Liver (tissue), 9 donors: Measurements from ENCODE around the gene TAF3. TPM values are rescaled to one million over a fixed set of nuclear protein-coding genes. Genes with fewer than 3 reads are reported as not detected.

ENCODE experiments used
- DNase-seq: peaks from one replicate; pipeline ENCODE4 v3.0.0-alpha.2; 2017; ENCODE audit warnings: low spot score
- H3K27ac ChIP-seq, 2 donors: one replicate each; pipeline ENCODE4 v1.7.0; 2013; ENCODE audit warnings: inconsistent platforms in 2 of 2, low read length in 2 of 2, control low read depth in 1 of 2, low read depth in 1 of 2, mild to moderate bottlenecking in 1 of 2
- H3K27me3 ChIP-seq, 4 donors: one replicate each; pipeline versions ENCODE4 v1.6.1 to v1.7.0; 2013; ENCODE audit warnings: low read length in 3 of 4, inconsistent platforms in 1 of 4, mild to moderate bottlenecking in 1 of 4, moderate library complexity in 1 of 4; ENCODE audit not compliant: control insufficient read depth in 4 of 4, insufficient read depth in 4 of 4
- H3K36me3 ChIP-seq, 4 donors: one replicate each; pipeline versions ENCODE4 v1.6.1 to v1.7.0; 2013; ENCODE audit warnings: low read length in 3 of 4, mild to moderate bottlenecking in 3 of 4, low read depth in 1 of 4, moderate library complexity in 1 of 4; ENCODE audit not compliant: control insufficient read depth in 4 of 4, insufficient read depth in 3 of 4
- H3K4me1 ChIP-seq, 4 donors: one replicate each; pipeline versions ENCODE4 v1.6.1 to v1.7.0; 2013; ENCODE audit warnings: low read length in 3 of 4, mild to moderate bottlenecking in 3 of 4, moderate library complexity in 1 of 4; ENCODE audit not compliant: control insufficient read depth in 4 of 4, insufficient read depth in 4 of 4
- H3K4me3 ChIP-seq, 3 donors: one replicate each; pipeline versions ENCODE4 v1.6.1 to v1.7.0; 2013; ENCODE audit warnings: low read length in 3 of 3, control low read depth in 1 of 3, low read depth in 1 of 3, mild to moderate bottlenecking in 1 of 3
- H3K9ac ChIP-seq, 2 donors: one replicate each; pipeline ENCODE4 v1.7.0; 2013; ENCODE audit warnings: low read length in 2 of 2, mild to moderate bottlenecking in 2 of 2, moderate library complexity in 2 of 2, control low read depth in 1 of 2, low read depth in 1 of 2
- H3K9me3 ChIP-seq, 4 donors: one replicate each; pipeline versions ENCODE4 v1.6.1 to v1.7.0; 2013; ENCODE audit warnings: low read length in 3 of 4; ENCODE audit not compliant: control insufficient read depth in 4 of 4
- ATF3 ChIP-seq: IDR thresholded peaks from 2 replicates; pipeline ENCODE4 v1.6.1; 2016; ENCODE audit warnings: antibody characterized with exemption
- CTCF ChIP-seq: fragments of 150-350 bp; IDR thresholded peaks from 2 replicates; pipeline ENCODE4 v1.5.1; 2017; ENCODE audit warnings: improper control_type of control experiment, low read depth, low read length; ENCODE audit not compliant: missing input control
- EGR1 ChIP-seq, 2 donors: IDR thresholded peaks; 2 replicates each; pipeline ENCODE4 v1.6.1; 2016 to 2018; ENCODE audit warnings: antibody characterized with exemption in 2 of 2, low read depth in 2 of 2
- FOXA1 ChIP-seq: IDR thresholded peaks from 2 replicates; pipeline ENCODE4 v1.6.1; 2016; ENCODE audit warnings: antibody characterized with exemption
- FOXA2 ChIP-seq: IDR thresholded peaks from 2 replicates; pipeline ENCODE4 v1.6.1; 2016; ENCODE audit warnings: antibody characterized with exemption
- GABPA ChIP-seq, 2 donors: IDR thresholded peaks in 1 of 2; conservative IDR thresholded peaks in 1 of 2; 2 replicates each; pipeline ENCODE4 v1.6.1; 2016; ENCODE audit warnings: antibody characterized with exemption in 2 of 2, mild to moderate bottlenecking in 1 of 2, moderate library complexity in 1 of 2
- HNF4A ChIP-seq, 2 donors: conservative IDR thresholded peaks; 2 replicates each; pipeline ENCODE4 v1.6.1; 2016; ENCODE audit warnings: antibody characterized with exemption in 2 of 2, mild to moderate bottlenecking in 2 of 2
- HNF4G ChIP-seq: IDR thresholded peaks from 2 replicates; pipeline ENCODE4 v1.6.1; 2016; ENCODE audit warnings: antibody characterized with exemption
- JUND ChIP-seq, 2 donors: IDR thresholded peaks; 2 replicates each; pipeline ENCODE4 v1.6.1; 2016; ENCODE audit warnings: antibody characterized with exemption in 2 of 2
- MAX ChIP-seq: IDR thresholded peaks from 2 replicates; pipeline ENCODE4 v1.6.1; 2016; ENCODE audit warnings: antibody characterized with exemption
- NR2F2 ChIP-seq: IDR thresholded peaks from 2 replicates; pipeline ENCODE4 v1.6.1; 2016; ENCODE audit warnings: antibody characterized with exemption
- RAD21 ChIP-seq, 2 donors: IDR thresholded peaks; 2 replicates each; pipeline ENCODE4 v1.6.1; 2016; ENCODE audit warnings: antibody characterized with exemption in 2 of 2, mild to moderate bottlenecking in 2 of 2
- REST ChIP-seq: IDR thresholded peaks from 2 replicates; pipeline ENCODE4 v1.6.1; 2016; ENCODE audit warnings: antibody characterized with exemption, mild to moderate bottlenecking
- RXRA ChIP-seq, 2 donors: IDR thresholded peaks; 2 replicates each; pipeline ENCODE4 v1.6.1; 2017 to 2018; ENCODE audit warnings: antibody characterized with exemption in 2 of 2, mild to moderate bottlenecking in 1 of 2
- SP1 ChIP-seq: IDR thresholded peaks from 2 replicates; pipeline ENCODE4 v1.6.1; 2018; ENCODE audit warnings: antibody characterized with exemption, mild to moderate bottlenecking
- TAF1 ChIP-seq: conservative IDR thresholded peaks from 2 replicates; pipeline ENCODE4 v1.6.1; 2016; ENCODE audit warnings: antibody characterized with exemption, mild to moderate bottlenecking
- YY1 ChIP-seq: IDR thresholded peaks from 2 replicates; pipeline ENCODE4 v1.6.1; 2016; ENCODE audit warnings: antibody characterized with exemption, mild to moderate bottlenecking
- ZBTB33 ChIP-seq: IDR thresholded peaks from 2 replicates; pipeline ENCODE4 v1.6.1; 2016; ENCODE audit warnings: antibody characterized with exemption
- WGBS: extraction: QIAGEN DNeasy Blood & Tissue Kit; methylation state at CpG from one replicate; pipeline ENCODE4 v1.1.7; 2013; 5-methylcytosine and 5-hydroxymethylcytosine counted together
- polyA plus RNA-seq, 2 donors: library from polyadenylated mRNA; stranded (reverse) in 1 of 2; unstranded in 1 of 2; fragments of 200-250 nt in 1 of 2; fragments of >200 nt in 1 of 2; fragmentation: Nextera tagmentation in 1 of 2; extraction: Ambion mirVana in 1 of 2; gene quantifications; one replicate each; pipeline versions ENCODE4 v1.2.1 to v1.2.3, GENCODE V29; 2013 to 2015
- total RNA-seq, 2 donors: library from RNA; depleted of rRNA; stranded (reverse); fragments of >200 nt; gene quantifications; one replicate each; pipeline ENCODE4 v1.2.3, GENCODE V29; 2014
- donor health status: healthy.
- donor health status: healthy.
- donor health status: healthy.
- donor health status: healthy.
- donor health status: healthy.

TAF3 gene
- total and polyA plus RNA-seq, 4 donors, result 1.5 to 3.6 (median 1.9) TPM

GRCh38 chr10:7901256-7901655 lies 83.0 kb downstream of the TAF3 start:
- TF ChIP-seq JUND (IDR thresholded peaks at IDR 0.05), result no peak
- no peak for TF ChIP-seq REST
- TF ChIP-seq FOXA2, result no peak
- no peak for TF ChIP-seq EGR1 (IDR thresholded peaks at IDR 0.05; ENCODE audit: low read depth in 2 of 2)
- no peak for TF ChIP-seq MAX
- no peak for TF ChIP-seq HNF4A (conservative IDR thresholded peaks at IDR 0.05)
- TF ChIP-seq TAF1, result no peak
- no peak for TF ChIP-seq SP1
- no peak for TF ChIP-seq ATF3
- TF ChIP-seq GABPA (IDR thresholded peaks at IDR 0.05 in 1 of 2, conservative IDR thresholded peaks at IDR 0.05 in 1 of 2), result no peak
- no peak for TF ChIP-seq CTCF
- TF ChIP-seq NR2F2, result no peak
- no peak for TF ChIP-seq YY1
- no peak for TF ChIP-seq RAD21 (IDR thresholded peaks at IDR 0.05)
- TF ChIP-seq HNF4G, result no peak
- TF ChIP-seq ZBTB33, result no peak
- TF ChIP-seq FOXA1, result no peak
- TF ChIP-seq RXRA (IDR thresholded peaks at IDR 0.05), result no peak
- H3K4me1 ChIP-seq, result no peaks in the 10 kb centered on the region
- H3K4me3 ChIP-seq, result no peak overlapping the region
- H3K27ac ChIP-seq, result no peak overlapping the region
- H3K36me3 ChIP-seq, result no peaks in the 10 kb centered on the region
- no peaks in the 10 kb centered on the region for H3K27me3 ChIP-seq
- no peak overlapping the region for H3K9ac ChIP-seq
- no peak for DNase-seq
- 97% methylated on average over 1 of the region's 1 CpG for WGBS
- H3K9me3 ChIP-seq, result no peaks in the 10 kb centered on the region
